ENCODE data around the gene GREB1.

Gene GREB1

DNA sequence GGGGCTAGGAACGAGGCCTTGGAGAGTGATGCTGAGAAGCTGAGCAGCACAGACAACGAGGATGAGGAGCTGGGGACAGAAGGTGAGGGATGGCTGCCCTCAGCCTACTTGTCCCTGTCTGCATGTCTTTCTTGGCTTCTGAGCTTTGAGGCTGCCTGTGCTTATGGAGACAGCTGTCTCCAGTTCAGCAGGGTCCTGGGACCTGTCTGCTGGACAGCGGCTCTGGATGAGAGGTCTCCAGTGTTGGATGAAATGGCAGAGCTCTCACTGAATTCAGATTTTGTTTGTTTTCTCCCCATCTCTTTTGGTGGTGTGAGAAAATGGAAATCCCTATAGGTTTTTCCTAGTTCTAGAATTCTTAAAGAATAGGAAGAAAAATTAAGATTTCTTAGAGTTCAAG lies 81.4 kb downstream of the GREB1 start:
- no peak for DNase-seq
- in situ Hi-C loops (cut with MboI; ENCODE audit: low pct_unique_long_range_greater_than_20kb, low sequenced_read_pairs) = no loop called here

DNA sequence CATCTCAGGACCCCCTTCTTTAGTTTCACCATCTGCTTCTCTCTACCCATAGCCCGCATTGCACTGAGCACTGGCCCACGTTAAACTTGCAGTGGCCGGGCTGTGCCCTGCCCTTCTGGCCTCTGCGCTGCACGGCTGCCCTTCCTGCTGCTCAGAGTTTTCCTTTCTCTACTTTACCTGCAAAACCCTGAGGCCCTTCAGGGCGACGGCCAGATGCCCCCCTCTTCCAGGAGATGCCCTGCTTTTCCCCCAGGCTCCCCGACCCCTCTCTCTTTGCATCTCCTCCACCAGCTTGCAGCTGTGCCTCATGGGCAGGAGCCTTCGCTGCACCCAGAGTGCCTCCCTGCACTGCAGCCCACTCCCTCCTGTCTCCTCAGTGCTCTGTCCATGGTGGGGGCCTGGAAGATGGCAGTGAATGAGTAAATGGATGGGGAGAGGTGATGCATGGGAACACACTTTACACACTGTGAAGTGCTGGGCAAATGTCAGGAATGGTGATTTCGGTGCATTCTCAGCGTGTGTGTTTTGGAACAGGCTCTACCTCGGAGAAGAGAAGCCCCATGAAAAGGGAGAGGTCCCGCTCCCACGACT lies 82.3 kb downstream of the GREB1 start:
- no peak for DNase-seq
- in situ Hi-C loops (cut with MboI; ENCODE audit: low pct_unique_long_range_greater_than_20kb, low sequenced_read_pairs) = no loop called here

DNA sequence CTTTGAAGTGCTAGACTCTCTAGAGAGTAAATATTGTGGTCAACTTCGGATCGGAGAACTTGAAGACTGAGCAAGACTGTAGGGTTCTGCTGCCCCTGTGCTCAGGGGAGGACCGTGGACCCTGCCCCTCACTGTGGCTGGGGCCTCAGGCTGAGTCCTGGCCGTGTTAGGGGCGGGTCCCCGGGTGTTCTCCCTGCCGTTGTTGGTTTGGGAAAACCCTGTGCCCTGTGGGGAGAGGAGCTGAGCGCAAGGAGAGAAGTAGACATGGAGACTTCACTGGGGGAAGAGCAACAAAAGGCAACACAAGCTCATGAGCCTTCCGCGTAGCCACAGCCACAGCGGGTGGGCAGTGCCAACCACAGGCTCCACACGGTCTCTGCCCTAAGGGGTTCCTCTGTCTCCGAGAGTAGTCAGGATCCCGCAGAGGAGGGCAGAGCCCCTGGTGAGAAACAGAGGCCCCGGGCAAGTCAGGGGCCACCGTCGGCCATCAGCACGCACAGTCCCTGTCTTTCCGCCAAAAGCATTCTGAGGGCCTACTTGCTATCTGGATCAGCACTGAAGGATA lies 83.1 kb downstream of the GREB1 start:
- no peak for DNase-seq
- in situ Hi-C loops (cut with MboI; ENCODE audit: low pct_unique_long_range_greater_than_20kb, low sequenced_read_pairs) = no loop called here

DNA sequence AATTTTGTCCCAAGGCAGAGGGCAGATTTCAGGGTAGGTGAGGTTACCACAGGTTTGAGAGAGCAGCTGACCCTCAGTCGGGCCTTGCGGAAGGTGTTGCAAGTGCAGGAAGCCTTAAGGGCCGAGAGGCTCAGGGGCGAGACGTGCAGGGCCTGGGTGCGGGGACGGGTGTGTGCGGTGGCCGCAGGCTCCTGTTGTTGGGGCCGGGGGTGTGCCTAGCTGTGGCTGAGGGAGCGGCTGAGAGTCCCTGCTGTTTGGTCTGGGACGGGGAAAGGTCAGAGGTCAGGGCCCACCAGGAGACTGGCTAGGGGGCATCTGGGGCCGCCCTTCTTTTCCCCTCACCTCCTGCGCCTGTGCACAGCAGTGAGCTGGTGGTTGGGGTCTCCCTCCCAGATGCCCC lies 83.7 kb downstream of the GREB1 start:
- in situ Hi-C loops (cut with MboI; ENCODE audit: low pct_unique_long_range_greater_than_20kb, low sequenced_read_pairs) = no loop called here
- DNase-seq = no peak

DNA sequence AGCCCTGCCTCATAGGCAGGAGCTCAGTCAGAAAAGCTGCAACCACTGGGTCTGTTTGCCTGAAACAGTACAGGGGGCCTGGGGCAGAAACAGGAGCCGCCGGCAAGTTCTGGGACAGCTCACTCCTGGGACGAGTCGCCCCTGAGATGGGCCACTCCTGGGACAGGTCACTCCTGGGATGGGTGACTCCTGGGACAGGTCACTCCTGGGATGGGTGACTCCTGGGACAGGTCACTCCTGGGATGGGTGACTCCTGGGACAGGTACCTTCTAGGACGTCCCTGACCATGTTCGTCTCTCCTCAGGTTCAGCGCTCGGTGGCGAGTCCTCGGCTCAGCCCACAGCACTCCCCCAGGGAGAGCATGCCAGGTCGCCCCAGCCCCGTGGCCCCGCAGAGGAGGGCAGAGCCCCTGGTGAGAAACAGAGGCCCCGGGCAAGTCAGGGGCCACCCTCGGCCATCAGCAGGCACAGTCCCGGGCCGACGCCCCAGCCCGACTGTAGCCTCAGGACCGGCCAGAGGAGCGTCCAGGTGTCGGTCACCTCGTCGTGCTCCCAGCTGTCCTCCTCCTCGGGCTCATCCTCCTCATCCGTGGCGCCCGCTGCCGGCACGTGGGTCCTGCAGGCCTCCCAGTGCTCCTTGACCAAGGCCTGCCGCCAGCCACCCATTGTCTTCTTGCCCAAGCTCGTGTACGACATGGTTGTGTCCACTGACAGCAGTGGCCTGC lies 84.3 kb downstream of the GREB1 start:
- in situ Hi-C loops (cut with MboI; ENCODE audit: low pct_unique_long_range_greater_than_20kb, low sequenced_read_pairs) = no loop called here
- DNase-seq = no peak

DNA sequence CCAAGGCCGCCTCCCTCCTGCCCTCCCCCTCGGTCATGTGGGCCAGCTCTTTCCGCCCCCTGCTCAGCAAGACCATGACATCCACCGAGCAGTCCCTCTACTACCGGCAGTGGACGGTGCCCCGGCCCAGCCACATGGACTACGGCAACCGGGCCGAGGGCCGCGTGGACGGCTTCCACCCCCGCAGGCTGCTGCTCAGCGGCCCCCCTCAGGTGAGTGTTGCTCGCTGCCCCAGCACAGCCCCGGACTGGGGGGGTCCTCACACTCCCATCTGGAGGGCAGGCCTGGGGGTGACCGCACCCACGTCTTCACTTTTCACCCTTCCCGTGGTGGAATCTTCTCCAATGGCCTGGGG lies 84.8 kb downstream of the GREB1 start:
- DNase-seq = no peak
- in situ Hi-C loops (cut with MboI; ENCODE audit: low pct_unique_long_range_greater_than_20kb, low sequenced_read_pairs) = no loop called here

DNA sequence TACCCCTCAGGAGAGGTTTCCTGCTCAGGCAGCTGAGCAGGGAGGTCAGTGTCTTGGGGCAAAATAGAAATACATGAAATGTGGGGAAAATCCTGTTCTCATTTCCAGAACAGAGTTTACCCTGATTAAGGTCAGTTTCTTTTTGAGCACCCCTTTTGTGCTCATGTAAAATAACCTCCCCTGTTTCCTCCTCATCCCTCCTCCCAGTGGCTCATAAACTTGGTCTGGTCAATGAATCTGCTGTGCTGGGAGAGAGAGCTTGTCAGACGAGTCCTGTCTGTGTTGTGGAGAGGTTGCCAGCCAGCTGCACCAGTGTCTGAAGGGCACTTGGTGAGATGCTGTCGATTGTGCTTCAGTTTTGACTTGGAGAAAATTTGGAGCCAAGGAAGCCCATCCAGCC lies 87.6 kb downstream of the GREB1 start:
- no peak for DNase-seq
- in situ Hi-C loops (cut with MboI; ENCODE audit: low pct_unique_long_range_greater_than_20kb, low sequenced_read_pairs) = no loop called here

DNA sequence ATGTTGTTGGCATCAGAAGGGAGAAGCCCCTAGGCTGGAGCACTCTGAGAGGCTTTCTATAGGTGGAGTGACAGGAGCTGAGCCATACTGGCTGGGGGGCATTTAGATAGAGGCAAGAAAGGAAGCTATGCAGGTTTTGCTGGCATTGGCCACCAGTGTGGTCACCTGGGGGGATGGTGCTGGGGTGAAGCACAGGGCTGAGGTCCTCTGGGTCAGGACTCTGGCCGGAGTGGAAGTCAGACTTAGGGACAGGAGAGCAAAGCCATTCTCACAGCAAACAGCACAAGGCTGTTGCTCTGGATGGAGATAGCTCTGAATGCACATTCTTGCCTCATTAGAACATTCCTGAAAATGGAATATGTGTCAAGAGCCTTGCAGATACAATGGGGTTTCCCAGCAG lies 88.8 kb downstream of the GREB1 start:
- in situ Hi-C loops (cut with MboI; ENCODE audit: low pct_unique_long_range_greater_than_20kb, low sequenced_read_pairs) = no loop called here
- no peak for DNase-seq

DNA sequence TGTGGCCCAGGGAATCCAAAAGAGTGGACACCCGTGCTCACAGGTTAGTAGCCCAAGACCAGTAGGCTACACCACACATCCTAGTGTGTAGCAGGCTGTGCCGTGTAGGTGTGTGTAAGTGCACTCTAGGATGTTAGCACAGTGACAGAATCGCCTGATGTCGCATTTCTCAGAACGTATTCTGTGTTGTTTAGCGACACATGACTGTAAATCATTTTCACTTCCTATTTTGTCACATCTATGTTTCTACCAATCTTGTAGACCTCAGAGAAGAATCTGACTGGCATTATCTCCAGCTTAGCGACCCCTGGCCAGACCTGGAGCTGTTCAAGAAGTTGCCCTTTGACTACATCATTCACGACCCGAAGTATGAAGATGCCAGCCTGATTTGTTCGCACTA lies 91.0 kb downstream of the GREB1 start:
- no peak for DNase-seq
- in situ Hi-C loops (cut with MboI; ENCODE audit: low pct_unique_long_range_greater_than_20kb, low sequenced_read_pairs) = no loop called here

DNA sequence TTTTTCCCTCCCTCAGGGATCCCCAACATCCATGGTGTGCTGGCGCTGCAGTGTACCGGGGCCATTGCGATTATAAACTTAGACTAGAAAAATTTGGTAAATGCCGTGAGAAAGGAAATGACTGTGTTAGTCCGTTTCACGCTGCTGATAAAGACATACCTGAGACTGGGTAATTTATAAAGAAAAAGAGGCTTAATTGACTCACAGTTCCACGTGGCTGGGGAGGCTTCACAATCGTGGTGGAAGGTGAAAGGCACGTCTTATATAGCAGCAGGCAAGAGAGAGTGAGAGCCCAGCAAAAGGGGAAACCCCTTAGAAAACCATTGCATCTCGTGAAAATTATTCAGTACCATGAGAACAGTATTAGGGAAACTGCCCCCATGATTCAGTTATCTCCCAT lies 91.8 kb downstream of the GREB1 start:
- in situ Hi-C loops (cut with MboI; ENCODE audit: low pct_unique_long_range_greater_than_20kb, low sequenced_read_pairs) = no loop called here

DNA sequence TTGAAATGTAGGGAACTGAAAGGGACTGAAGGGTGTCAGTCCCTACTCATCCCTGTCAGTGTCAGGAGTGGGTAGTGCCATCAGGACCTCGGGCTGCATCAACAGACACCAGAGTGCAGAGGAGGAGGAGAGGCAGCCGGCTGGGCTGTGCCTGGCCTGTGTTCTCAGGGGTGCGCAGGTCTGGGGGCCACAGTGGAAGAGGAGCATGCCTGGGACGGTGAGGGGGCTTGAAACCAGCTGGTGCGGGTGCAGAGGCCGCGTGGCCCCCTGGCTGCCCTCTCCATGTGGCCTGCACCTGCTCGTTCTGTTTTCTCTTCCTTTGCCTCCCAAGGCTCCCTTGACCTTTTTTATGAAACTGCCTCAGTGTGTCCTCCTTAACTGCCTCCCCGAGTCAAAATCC lies 94.8 kb downstream of the GREB1 start:
- in situ Hi-C loops (cut with MboI; ENCODE audit: low pct_unique_long_range_greater_than_20kb, low sequenced_read_pairs) = no loop called here

More for the DNA sequence above, 91.8 kb downstream of the GREB1 start:
- no peak for DNase-seq

DNA sequence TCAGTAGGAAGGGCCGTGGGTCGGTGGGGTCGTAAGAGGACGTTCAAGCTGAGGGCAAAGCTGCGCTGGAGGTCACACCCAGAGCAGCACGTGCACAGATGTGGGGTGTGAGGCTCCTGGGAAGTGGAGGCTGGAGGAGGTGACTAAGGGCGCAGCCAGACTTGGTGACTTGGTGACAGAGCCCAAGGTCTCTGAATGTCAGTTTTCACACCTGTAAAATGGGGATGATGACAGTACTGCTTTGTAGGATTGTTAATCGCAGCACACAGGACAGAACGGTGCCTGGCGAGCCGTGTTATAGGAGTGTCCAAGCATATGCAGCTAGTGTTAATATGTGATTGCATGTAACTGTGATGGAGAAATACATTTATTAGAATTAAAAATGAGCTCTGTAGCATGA lies 95.4 kb downstream of the GREB1 start:
- in situ Hi-C loops (cut with MboI; ENCODE audit: low pct_unique_long_range_greater_than_20kb, low sequenced_read_pairs) = no loop called here
- DNase-seq = no peak

More for the DNA sequence above, 94.8 kb downstream of the GREB1 start:
- no peak for DNase-seq

DNA sequence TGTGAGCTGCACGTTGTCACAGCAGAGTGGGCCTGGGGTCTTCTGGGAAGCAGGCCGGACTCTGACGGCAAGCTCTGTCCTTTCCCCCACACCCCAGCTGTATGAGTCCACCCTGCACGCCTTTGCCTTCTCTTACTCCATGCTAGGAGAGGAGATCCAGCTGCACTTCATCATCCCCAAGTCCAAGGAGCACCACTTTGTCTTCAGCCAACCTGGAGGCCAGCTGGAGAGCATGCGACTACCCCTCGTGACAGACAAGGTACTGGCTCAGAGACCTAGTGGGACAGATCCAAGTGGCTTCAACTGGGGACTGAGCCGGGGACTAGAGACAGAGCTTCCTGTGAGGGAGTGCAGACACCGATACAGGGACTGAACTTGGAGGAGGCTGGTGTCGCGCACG lies 96.0 kb downstream of the GREB1 start:
- in situ Hi-C loops (cut with MboI; ENCODE audit: low pct_unique_long_range_greater_than_20kb, low sequenced_read_pairs) = no loop called here
- DNase-seq = no peak

DNA sequence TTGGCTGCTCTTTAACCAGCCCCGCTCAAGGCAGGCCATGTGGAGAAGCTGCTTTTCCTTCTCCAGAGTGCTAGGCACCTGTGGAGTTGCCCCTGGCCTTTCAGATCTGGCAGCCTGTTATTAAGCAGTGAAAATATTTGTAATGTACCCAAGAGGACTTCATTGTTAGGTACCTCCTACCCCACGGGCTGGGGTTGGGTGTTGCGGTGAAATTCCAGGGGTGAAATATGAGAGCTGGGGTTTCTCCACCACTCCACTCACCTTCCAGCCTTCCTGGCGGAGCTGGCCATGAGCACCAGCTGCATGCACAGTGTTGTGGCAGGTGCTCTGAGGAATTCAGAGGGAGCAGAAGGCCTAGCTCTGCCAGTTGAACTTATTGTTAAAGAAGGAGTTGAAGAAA lies 97.0 kb downstream of the GREB1 start:
- in situ Hi-C loops (cut with MboI; ENCODE audit: low pct_unique_long_range_greater_than_20kb, low sequenced_read_pairs) = no loop called here
- DNase-seq = no peak

DNA sequence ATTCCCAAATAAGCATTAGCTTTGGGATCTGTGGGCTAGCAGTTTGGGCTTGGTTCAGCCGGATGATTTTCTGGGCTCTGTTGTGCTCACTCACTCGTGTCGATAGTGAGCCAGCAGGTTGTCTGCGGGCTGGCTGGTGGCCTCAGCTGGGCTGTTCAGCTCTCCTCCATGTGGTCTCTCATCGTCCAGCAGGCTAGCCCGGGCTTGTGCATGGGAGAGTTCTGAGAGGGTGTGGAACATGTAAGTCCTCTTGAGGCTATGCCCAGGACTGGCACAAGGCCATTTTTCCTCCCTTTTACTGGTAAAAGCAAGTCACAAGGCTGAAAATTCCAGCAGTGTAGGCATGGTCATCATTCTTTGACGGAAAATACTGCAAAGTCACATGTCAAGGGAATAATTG lies 97.6 kb downstream of the GREB1 start:
- in situ Hi-C loops (cut with MboI; ENCODE audit: low pct_unique_long_range_greater_than_20kb, low sequenced_read_pairs) = no loop called here
- no peak for DNase-seq

DNA sequence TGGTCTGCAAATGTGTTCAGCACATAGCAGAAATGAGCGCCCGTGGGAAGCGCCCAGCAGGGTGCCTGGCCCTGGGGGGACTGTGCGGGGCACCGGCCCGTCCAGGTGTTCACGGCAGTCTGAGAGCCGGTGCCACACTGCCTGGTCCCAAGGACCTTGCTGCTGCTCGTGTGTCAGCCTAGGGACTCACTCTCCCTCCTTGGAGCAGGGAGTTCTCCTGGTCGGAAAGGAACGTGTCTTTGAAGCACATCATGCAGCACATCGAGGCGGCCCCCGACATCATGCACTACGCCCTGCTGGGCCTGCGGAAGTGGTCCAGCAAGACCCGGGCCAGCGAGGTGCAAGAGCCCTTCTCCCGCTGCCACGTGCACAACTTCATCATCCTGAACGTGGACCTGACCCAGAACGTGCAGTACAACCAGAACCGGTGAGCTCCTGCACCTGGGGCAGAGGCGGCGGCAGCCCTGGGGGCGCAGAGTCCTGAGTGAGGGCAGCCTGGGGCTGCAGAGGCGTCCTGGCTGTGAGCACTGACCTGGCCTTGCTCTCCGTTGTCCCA lies 100.2 kb downstream of the GREB1 start:
- no peak for DNase-seq
- in situ Hi-C loops (cut with MboI; ENCODE audit: low pct_unique_long_range_greater_than_20kb, low sequenced_read_pairs) = no loop called here

DNA sequence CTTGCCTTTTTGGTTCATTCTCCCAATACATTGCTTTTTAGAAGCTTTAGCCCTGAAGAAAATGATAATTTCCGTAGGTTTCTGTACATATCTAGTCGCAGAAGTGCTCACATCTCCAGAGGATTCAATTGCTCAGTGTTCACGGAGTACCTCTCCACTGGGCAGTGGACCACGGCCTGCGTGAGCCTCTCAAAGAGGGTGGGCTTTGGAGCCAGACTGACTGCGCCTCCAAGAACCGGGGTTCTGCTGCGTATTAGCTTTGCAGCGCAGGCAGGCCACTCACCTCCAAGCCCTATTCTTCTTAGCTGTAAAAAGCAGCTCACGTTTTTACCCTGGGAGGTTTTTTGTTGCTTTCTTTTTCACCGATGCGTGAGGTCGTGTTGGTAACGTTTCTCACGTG lies 100.7 kb downstream of the GREB1 start:
- no peak for DNase-seq
- in situ Hi-C loops (cut with MboI; ENCODE audit: low pct_unique_long_range_greater_than_20kb, low sequenced_read_pairs) = no loop called here

DNA sequence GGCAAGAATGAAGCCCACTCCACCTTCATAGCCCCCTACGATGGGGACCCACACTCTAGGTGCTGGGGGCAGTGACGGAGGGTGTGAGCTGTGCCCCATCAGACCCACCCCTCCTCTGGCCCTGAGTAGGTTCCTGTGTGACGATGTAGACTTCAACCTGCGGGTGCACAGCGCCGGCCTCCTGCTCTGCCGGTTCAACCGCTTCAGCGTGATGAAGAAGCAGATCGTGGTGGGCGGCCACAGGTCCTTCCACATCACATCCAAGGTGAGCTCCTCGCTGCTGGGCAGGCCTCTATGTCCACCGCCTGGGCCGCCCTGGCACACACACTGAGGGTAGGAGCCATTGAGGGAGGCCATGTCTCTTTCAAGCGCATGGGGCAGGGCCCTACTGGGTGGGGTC lies 101.3 kb downstream of the GREB1 start:
- in situ Hi-C loops (cut with MboI; ENCODE audit: low pct_unique_long_range_greater_than_20kb, low sequenced_read_pairs) = no loop called here
- no peak for DNase-seq

DNA sequence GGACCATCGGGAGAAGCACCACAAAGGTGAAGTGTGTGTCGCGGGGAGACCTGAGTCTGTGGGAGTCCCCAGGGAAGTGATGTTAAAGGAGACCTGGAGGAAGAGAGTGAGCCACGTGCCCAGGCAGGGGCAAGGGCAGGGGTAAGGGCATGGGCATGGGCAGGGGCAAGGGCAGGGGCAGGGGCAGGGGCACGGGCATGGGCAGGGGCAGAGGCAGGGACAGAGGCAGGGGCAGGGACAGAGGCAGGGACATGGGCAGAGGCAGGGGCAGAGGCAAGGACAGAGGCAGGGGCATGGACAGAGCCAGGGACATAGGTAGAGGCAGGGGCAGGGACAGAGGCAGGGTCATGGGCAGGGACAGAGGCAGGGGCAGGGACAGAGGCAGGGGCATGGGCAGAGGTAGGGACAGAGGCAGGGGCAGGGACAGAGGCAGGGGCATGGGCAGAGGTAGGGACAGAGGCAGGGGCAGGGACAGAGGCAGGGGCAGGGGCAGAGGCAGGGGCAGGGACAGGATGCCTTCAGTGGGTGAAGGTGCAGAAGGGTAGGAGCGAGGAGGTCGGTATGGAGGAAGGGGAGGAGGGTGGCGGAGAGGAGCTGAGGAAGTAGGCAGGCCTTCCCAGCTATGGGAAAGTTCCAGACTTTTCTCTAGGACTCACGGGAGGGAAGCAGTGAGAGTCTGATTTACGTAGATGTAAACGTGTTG lies 102.9 kb downstream of the GREB1 start:
- in situ Hi-C loops (cut with MboI; ENCODE audit: low pct_unique_long_range_greater_than_20kb, low sequenced_read_pairs) = no loop called here
- no peak for DNase-seq

DNA sequence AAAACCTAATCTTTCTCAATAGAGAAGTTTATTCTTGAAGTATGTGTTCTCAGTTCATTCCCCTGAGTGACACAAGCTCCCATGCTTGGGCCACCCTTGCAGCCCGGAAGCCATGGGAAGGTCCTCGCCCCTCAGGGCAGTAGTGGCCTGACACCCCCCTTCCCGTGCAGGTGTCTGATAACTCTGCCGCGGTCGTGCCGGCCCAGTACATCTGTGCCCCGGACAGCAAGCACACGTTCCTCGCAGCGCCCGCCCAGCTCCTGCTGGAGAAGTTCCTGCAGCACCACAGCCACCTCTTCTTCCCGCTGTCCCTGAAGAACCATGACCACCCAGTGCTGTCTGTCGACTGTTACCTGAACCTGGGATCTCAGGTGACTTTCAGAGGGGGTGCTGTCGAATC lies 103.7 kb downstream of the GREB1 start:
- in situ Hi-C loops (cut with MboI; ENCODE audit: low pct_unique_long_range_greater_than_20kb, low sequenced_read_pairs) = no loop called here
- no peak for DNase-seq
